ENCODE measurements around the gene PCSK6. TPM values are rescaled to one million over a fixed set of nuclear protein-coding genes. Genes with fewer than 3 reads are reported as not detected.

The PCSK6 gene
- total RNA-seq, 4 donors from 2014 or later: 1.4 to 12.8 (median 6.9) TPM

- Histone ChIP-seq H3K27me3 (no peaks in the 10 kb centered on the region), H3K4me3 (no peak overlapping the region), H3K4me1 (no peaks in the 10 kb centered on the region), H3K27ac (no peak overlapping the region), H3K9me3 (no peaks in the 10 kb centered on the region), H3K36me3 (no peaks in the 10 kb centered on the region)
- intact Hi-C loops (cut with DNase I; ENCODE audit: low total_unique reads): no loop called here
- DNase-seq: no peak
- TF ChIP-seq POLR2A (IDR thresholded peaks at IDR 0.05) (no peak), CTCF (IDR thresholded peaks at IDR 0.05) (no peak)
Measured at GRCh38 chr15:101526890-101527289, 37.4 kb upstream of the PCSK6 start.

DNA sequence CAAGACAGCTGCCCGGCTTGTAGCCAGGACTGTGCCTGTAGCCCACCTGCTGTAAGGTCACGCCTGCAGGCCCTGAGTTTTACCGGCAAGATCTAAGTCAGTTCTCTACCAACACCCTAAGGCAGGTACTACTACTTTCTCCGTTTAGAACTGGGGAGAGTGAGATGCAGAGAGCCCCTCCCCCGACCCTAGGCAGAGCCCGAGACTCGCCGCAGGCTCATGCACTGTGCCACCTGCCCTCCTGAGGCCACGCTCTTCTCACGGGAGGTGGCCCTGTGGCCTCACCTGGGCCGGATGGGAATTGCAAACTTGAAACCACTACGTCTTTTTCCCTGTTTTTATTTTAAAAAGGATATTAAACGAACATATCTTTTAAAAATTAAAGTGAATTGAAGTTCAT, 36.9 kb upstream of the PCSK6 start:
- intact Hi-C loops (cut with DNase I; ENCODE audit: low total_unique reads): no loop called here

GRCh38 chr15:101526021-101526420, 36.5 kb upstream of the PCSK6 start:
- no peaks in the 10 kb centered on the region for H3K9me3 ChIP-seq
- intact Hi-C loops (cut with DNase I; ENCODE audit: low total_unique reads): no loop called here
- TF ChIP-seq POLR2A (IDR thresholded peaks at IDR 0.05) (no peak), CTCF (IDR thresholded peaks at IDR 0.05) (no peak)
- H3K27me3 ChIP-seq: no peaks in the 10 kb centered on the region
- no peak overlapping the region for H3K4me3 ChIP-seq
- H3K36me3 ChIP-seq: no peaks in the 10 kb centered on the region
- H3K27ac ChIP-seq: no peak overlapping the region
- no peak for DNase-seq
- H3K4me1 ChIP-seq: no peaks in the 10 kb centered on the region

More for the DNA sequence above, 36.9 kb upstream of the PCSK6 start:
- H3K4me3 ChIP-seq: no peak overlapping the region
- no peak overlapping the region for H3K27ac ChIP-seq
- no peaks in the 10 kb centered on the region for H3K27me3 ChIP-seq
- TF ChIP-seq CTCF (IDR thresholded peaks at IDR 0.05): no peak
- no peak for TF ChIP-seq POLR2A (IDR thresholded peaks at IDR 0.05)
- no peaks in the 10 kb centered on the region for H3K4me1 ChIP-seq
- no peak for DNase-seq
- no peaks in the 10 kb centered on the region for H3K36me3 ChIP-seq
- no peaks in the 10 kb centered on the region for H3K9me3 ChIP-seq

- intact Hi-C loops (cut with DNase I; ENCODE audit: low total_unique reads): no loop called here
- no peak for DNase-seq
- TF ChIP-seq POLR2A (IDR thresholded peaks at IDR 0.05): no peak
- no peak for TF ChIP-seq CTCF (IDR thresholded peaks at IDR 0.05)
Measured at GRCh38 chr15:101525087-101525669, 35.7 kb upstream of the PCSK6 start.

DNA sequence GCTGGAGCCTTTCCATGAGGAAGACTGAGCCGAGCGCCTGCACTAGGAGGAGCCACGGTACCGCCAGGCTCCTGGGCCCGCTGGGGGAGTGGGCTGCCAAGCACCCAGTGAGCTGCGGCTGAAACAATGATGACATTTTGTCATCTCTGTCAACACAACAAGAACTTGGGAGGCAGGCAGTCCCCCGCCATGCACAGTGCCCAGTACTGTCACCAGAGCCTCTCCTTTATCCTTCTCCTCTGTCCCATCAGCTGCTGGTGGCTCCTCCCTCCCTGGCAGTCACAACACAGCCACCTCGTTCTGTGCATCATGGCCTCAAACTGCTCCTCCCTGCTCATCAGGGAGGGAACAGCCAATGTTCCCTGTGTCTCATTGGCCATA, 34.0 kb upstream of the PCSK6 start:
- DNase-seq: no peak
- no peak overlapping the region for H3K4me3 ChIP-seq
- H3K4me1 ChIP-seq: no peaks in the 10 kb centered on the region
- H3K27me3 ChIP-seq: peaks cover 0 to 3% of the 10 kb centered on the region in 2 donors
- H3K36me3 ChIP-seq: no peaks in the 10 kb centered on the region
- intact Hi-C loops (cut with DNase I; ENCODE audit: low total_unique reads): no loop called here
- no peak for TF ChIP-seq CTCF (IDR thresholded peaks at IDR 0.05)
- no peak for TF ChIP-seq POLR2A (IDR thresholded peaks at IDR 0.05)
- H3K27ac ChIP-seq: no peak overlapping the region
- no peaks in the 10 kb centered on the region for H3K9me3 ChIP-seq

More at GRCh38 chr15:101525087-101525669, 35.7 kb upstream of the PCSK6 start:
- Histone ChIP-seq H3K4me3 (no peak overlapping the region), H3K9me3 (no peaks in the 10 kb centered on the region), H3K27ac (no peak overlapping the region), H3K36me3 (no peaks in the 10 kb centered on the region), H3K27me3 (no peaks in the 10 kb centered on the region), H3K4me1 (no peaks in the 10 kb centered on the region)

All from uterus (tissue), 4 donors.